Ovary (tissue), 3 donors: ENCODE results near the gene OSBPL5.

Experiments used
- CTCF ChIP-seq, 3 donors: fragments of 450-650 bp in 2 of 3; fragments of 200-600 bp in 1 of 3; IDR thresholded peaks; one replicate each; pipeline versions ENCODE4 v1.5.1 to v1.8.0; 2016 to 2022; ENCODE audit warnings: antibody characterized with exemption in 3 of 3, mild to moderate bottlenecking in 1 of 3
- POLR2A ChIP-seq: fragments of 450-650 bp; IDR thresholded peaks from one replicate; pipeline ENCODE4 v1.6.1; 2017; ENCODE audit warnings: antibody characterized with exemption, mild to moderate bottlenecking, moderate library complexity
- donor health status: DM: no; HTN: no; CAD: no.

DNA sequence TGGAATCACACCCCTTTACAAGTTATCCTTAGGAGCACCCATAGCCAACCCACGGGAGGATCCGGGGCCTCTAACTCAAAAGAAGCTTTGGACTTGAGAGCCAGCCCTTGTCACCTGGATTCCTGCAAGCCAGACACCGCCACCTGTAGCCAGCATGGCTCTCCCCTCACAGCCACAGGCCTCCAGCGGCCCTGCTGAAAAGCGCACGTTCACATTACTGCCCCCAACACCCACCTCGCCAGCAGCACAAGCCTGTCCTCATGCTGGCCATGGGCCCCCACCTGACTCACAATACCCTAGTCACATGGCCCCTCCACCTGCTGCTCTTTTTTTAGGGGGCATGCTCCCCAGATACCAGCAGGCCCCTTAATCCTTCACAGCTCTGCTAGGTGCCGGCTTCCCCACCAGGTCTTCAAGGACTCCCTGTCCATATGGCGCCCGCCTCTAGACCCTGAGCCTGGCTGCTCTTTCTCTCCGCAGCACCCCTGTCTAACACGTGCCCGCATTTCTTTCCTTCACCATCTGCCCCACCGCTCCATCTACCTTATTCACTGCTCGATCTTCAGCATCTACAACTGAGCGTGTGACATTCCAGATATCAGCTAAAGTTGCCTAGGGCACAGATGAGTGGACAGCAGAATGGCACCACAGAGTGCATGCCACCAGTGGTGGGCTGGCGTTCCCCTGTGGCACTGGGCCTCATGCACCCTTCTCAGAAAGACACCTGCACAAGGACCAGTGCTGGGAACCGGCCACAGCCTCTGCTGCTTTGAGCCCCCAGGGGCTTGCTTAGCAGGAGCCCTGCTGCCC is 114.5 kb downstream of the OSBPL5 start:
- TF ChIP-seq CTCF (IDR thresholded peaks at IDR 0.05) (no peak), POLR2A (no peak)
